HepG2 (cell line): ENCODE data around the gene PDGFA. TPM values are rescaled to one million over a fixed set of nuclear protein-coding genes. Genes with fewer than 3 reads are reported as not detected.

Source experiments
- KAT2B ChIP-seq: fragments of 150-350 bp; IDR thresholded peaks from 2 replicates; pipeline ENCODE4 v1.6.1; 2014; ENCODE audit warnings: low read depth, low read length, borderline replicate concordance
- MTF2 ChIP-seq: sonication (generic); formaldehyde crosslinking; IDR thresholded peaks from 2 replicates; pipeline ENCODE4 v1.5.0; 2020; ENCODE audit warnings: missing genetic modification reagents, borderline replicate concordance
- PAF1 ChIP-seq: IDR thresholded peaks from 2 replicates; pipeline ENCODE4 v1.6.1; 2016; ENCODE audit warnings: missing genetic modification reagents, missing compliant biosample characterization
- PITX1 ChIP-seq: sonication (generic); formaldehyde crosslinking; IDR thresholded peaks from 2 replicates; pipeline ENCODE4 v1.5.1; 2020; ENCODE audit warnings: mild to moderate bottlenecking, missing genetic modification reagents
- REPIN1 ChIP-seq: sonication (generic); formaldehyde crosslinking; IDR thresholded peaks from 2 replicates; pipeline ENCODE4 v1.8.0; 2022; ENCODE audit warnings: missing genetic modification reagents, low read depth, mild to moderate bottlenecking, borderline replicate concordance
- RFX1 ChIP-seq: fragments of 450-650 bp; IDR thresholded peaks from 2 replicates; pipeline ENCODE4 v1.6.1; 2017
- SKIL ChIP-seq: sonication (generic); formaldehyde crosslinking; IDR thresholded peaks from 2 replicates; pipeline ENCODE4 v1.8.0; 2022; ENCODE audit warnings: missing genetic modification reagents, mild to moderate bottlenecking, moderate library complexity, borderline replicate concordance
- SRY ChIP-seq: sonication (generic); formaldehyde crosslinking; IDR thresholded peaks from 2 replicates; pipeline ENCODE4 v1.8.0; 2022; ENCODE audit warnings: mild to moderate bottlenecking, missing genetic modification reagents
- TFAP4 ChIP-seq: sonication (generic); IDR thresholded peaks from 2 replicates; pipeline ENCODE4 v1.6.1; 2016; ENCODE audit warnings: low read depth, borderline replicate concordance
- YY1 ChIP-seq: IDR thresholded peaks from 2 replicates; pipeline ENCODE4 v1.6.1; 2011; ENCODE audit warnings: low read length, low read depth, moderate library complexity, mild to moderate bottlenecking; ENCODE audit not compliant: insufficient read depth, insufficient replicate concordance
- ZFP41 ChIP-seq: sonication (generic); formaldehyde crosslinking; IDR thresholded peaks from 2 replicates; pipeline ENCODE4 v1.4.0; 2020; ENCODE audit warnings: mild to moderate bottlenecking, missing genetic modification reagents, borderline replicate concordance
- ZKSCAN8 ChIP-seq: IDR thresholded peaks from 2 replicates; pipeline ENCODE4 v1.6.1; 2016; ENCODE audit warnings: borderline replicate concordance, missing genetic modification reagents, missing compliant biosample characterization
- ZNF12 ChIP-seq: sonication (generic); formaldehyde crosslinking; IDR thresholded peaks from 2 replicates; pipeline ENCODE4 v1.5.0; 2020; ENCODE audit warnings: missing genetic modification reagents
- ZNF260 ChIP-seq: sonication (generic); formaldehyde crosslinking; IDR thresholded peaks from 2 replicates; pipeline ENCODE4 v1.4.0; 2020; ENCODE audit warnings: missing genetic modification reagents, low read depth, mild to moderate bottlenecking, borderline replicate concordance
- ZNF558 ChIP-seq: sonication (generic); formaldehyde crosslinking; IDR thresholded peaks from 2 replicates; pipeline ENCODE4 v1.9.0; 2022; ENCODE audit warnings: mild to moderate bottlenecking, missing genetic modification reagents, borderline replicate concordance
- polyA plus RNA-seq, 8 experiments: library from polyadenylated mRNA; depleted of rRNA in 3 of 8; stranded (reverse) in 7 of 8; unstranded in 1 of 8; fragments of >200 nt; fragmentation: Illumina TruSeq in 4 of 8; extraction: Trizol in 4 of 8; gene quantifications; 2 replicates each; pipeline versions ENCODE4 v1.2.1 to v1.2.3, GENCODE V29; 2011 to 2016; ENCODE audit warnings: low read depth in 4 of 8, missing spikeins in 1 of 8, mixed read lengths in 1 of 8; ENCODE audit not compliant: insufficient read depth in 1 of 8
- total RNA-seq, 5 experiments: library from RNA; depleted of rRNA; stranded (reverse); fragments of >200 nt; fragmentation: Illumina TruSeq; extraction: Trizol; gene quantifications; 2 replicates each; pipeline ENCODE4 v1.2.3, GENCODE V29; 2016; ENCODE audit warnings: low read depth in 1 of 5
- TF ChIP-seq, protein P1 (sequence below): sonication (generic); formaldehyde crosslinking; IDR thresholded peaks from 2 replicates; pipeline ENCODE4 v1.5.1; 2020; ENCODE audit warnings: missing genetic modification reagents, mild to moderate bottlenecking, borderline replicate concordance

PDGFA gene
- total and polyA plus RNA-seq, 2 of the 13 experiments (the other 11 are each of a cell fraction or from before 2014, with no cell fraction given) = 1.5 to 3.4 TPM

- no peak for TF ChIP-seq ZNF558 (CRISPR knock-in tag)
- no peak for TF ChIP-seq RFX1
- TF ChIP-seq SRY (CRISPR knock-in tag) = no peak
- no peak for TF ChIP-seq REPIN1 (CRISPR knock-in tag)
- no peak for TF ChIP-seq PITX1 (CRISPR knock-in tag)
- TF ChIP-seq ZFP41 (CRISPR knock-in tag) = no peak
- peak; percentile 19; the same call in 1 of the 2 replicates for TF ChIP-seq MTF2 (CRISPR knock-in tag)
- TF ChIP-seq ZKSCAN8 = no peak
- TF ChIP-seq KAT2B = no peak
- TF ChIP-seq TFAP4 = no peak
- no peak for TF ChIP-seq PAF1 (CRISPR knock-in tag)
- TF ChIP-seq SKIL = no peak
- TF ChIP-seq, protein P1, sequence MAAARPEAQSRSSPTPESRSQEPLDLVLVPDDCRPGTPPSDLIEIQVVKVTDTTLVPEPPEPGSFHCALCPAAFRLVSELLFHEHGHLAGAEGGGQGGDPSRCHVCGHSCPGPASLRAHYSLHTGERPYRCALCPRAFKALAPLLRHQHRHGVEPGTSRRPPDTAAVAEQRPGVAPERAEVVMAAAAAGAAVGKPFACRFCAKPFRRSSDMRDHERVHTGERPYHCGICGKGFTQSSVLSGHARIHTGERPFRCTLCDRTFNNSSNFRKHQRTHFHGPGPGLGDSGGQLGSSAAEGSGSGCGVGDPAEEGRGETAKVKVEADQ (CRISPR knock-in tag) = no peak
- no peak for TF ChIP-seq YY1
- no peak for TF ChIP-seq ZNF260 (CRISPR knock-in tag)
- TF ChIP-seq ZNF12 (CRISPR knock-in tag) = no peak
Measured at GRCh38 chr7:522071-522950, 2.7 kb upstream of the PDGFA start (continued).
